ENCODE measurements around the gene IPO5. TPM values are rescaled to one million over a fixed set of nuclear protein-coding genes. Genes with fewer than 3 reads are reported as not detected.

Gene IPO5
- total RNA-seq, 6 experiments from 2014 or later, result 36.0 to 52.3 (median 45.2) TPM

DNA sequence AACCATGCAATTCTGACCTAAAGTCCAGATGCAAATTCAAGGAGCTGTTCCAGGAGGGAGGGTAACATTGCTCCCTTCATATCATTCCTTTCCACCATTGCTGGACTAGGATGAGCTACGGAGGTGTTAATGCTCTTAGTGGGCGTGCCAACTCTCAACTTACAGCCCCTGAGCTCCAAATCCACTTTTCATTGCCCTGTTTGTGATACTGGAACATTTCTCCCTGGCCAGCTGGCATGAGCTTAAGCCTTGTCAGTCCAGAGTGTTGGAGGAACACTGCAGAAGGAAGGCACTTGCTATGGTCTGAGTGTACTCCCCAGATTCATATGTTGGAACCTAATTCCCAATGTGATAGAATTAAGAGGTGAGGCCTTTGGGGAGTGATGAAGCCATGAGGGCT is 119.0 kb downstream of the IPO5 start:
- no peak for ATAC-seq
- no peak for TF ChIP-seq CTCF (IDR thresholded peaks at IDR 0.05)
- no peak for TF ChIP-seq POLR2A (IDR thresholded peaks at IDR 0.05)

More for the DNA sequence above, 119.0 kb downstream of the IPO5 start:
- no peaks in the 10 kb centered on the region for H3K4me1 ChIP-seq
- H3K36me3 ChIP-seq, result no peaks in the 10 kb centered on the region
- DNase-seq, result no peak
- intact Hi-C loops (cut with DNase I), result no loop called here
- no peak overlapping the region for H3K27ac ChIP-seq
- H3K27me3 ChIP-seq, result no peaks in the 10 kb centered on the region
- no peak overlapping the region for H3K4me3 ChIP-seq
- 66% methylated on average over 2 of the region's 2 CpGs for WGBS (ENCODE audit: insufficient coverage, low coverage, low lambda C conversion rate, missing lambda C conversion rate)
- H3K9me3 ChIP-seq, result no peaks in the 10 kb centered on the region

Small RNA genes lying within 50 kb of the gene (small RNA-seq; reads per million reads assigned to genes)
- 0 to 0.10 reads per million in 2 experiments for gene FTLP8

Other genes with a start within 250 kb of the IPO5 start
- gene FARP1, start 189.4 kb downstream of the IPO5 start, total RNA-seq, result 100 to 1,000 TPM in 1 of 6 experiments, 10 to 100 TPM in 5; 44.9 to 104 (median 80.0) TPM
- gene RNF113B, start 223.6 kb downstream of the IPO5 start, total RNA-seq, result not detected